GM12875 (cell line): Measurements from ENCODE around the gene TPP1.

ENCODE experiments used
- H3K4me3 ChIP-seq: one replicate; pipeline ENCODE4 v1.5.1; 2011; ENCODE audit warnings: low read depth, low read length, control low read depth
- CTCF ChIP-seq: IDR thresholded peaks from 2 replicates; pipeline ENCODE4 v1.5.1; 2011; ENCODE audit warnings: low read depth, mild to moderate bottlenecking, control low read depth, inconsistent platforms, low read length, moderate library complexity, borderline replicate concordance; ENCODE audit not compliant: insufficient read depth

Gene TPP1

GRCh38 chr11:6633422-6634408, 14.5 kb upstream of the TPP1 start:
- no peak for TF ChIP-seq CTCF
- H3K4me3 ChIP-seq = no peak overlapping the region

GRCh38 chr11:6632116-6633073, 13.2 kb upstream of the TPP1 start:
- H3K4me3 ChIP-seq = no peak overlapping the region
- TF ChIP-seq CTCF = no peak

GRCh38 chr11:6631361-6631890, 12.2 kb upstream of the TPP1 start:
- TF ChIP-seq CTCF = no peak
- H3K4me3 ChIP-seq = no peak overlapping the region

- TF ChIP-seq CTCF = no peak
- H3K4me3 ChIP-seq = no peak overlapping the region
Measured at GRCh38 chr11:6630632-6631291, 11.5 kb upstream of the TPP1 start.

- no peak overlapping the region for H3K4me3 ChIP-seq
- TF ChIP-seq CTCF = no peak
Measured at GRCh38 chr11:6629892-6630631, 10.8 kb upstream of the TPP1 start.

- no peak overlapping the region for H3K4me3 ChIP-seq
- TF ChIP-seq CTCF = no peak
Measured at GRCh38 chr11:6629573-6629891, 10.3 kb upstream of the TPP1 start.
